Nephron (organoid): Measurements from ENCODE around the gene NFYB.
"Not testable (repeated sequence)": the region's sequence is repeated elsewhere in the genome, so short reads cannot be mapped to it uniquely, and the experiment has no call there.

Source experiments
- H3K27ac Mint-ChIP-seq, 3 experiments: 2 replicates each; pipeline ENCODE4 v1.8.0; 2020; ENCODE audit warnings: mixed read lengths in 3 of 3, mild to moderate bottlenecking in 2 of 3, moderate library complexity in 1 of 3
- H3K27me3 Mint-ChIP-seq: 2 replicates; pipeline ENCODE4 v1.8.0; 2021; ENCODE audit warnings: low read depth, mild to moderate bottlenecking, moderate library complexity, mixed read lengths
- H3K36me3 Mint-ChIP-seq: 2 replicates; pipeline ENCODE4 v1.8.0; 2020; ENCODE audit warnings: low read depth, mixed read lengths
- H3K4me1 Mint-ChIP-seq: 2 replicates; pipeline ENCODE4 v1.8.0; 2020; ENCODE audit warnings: mixed read lengths
- H3K4me3 Mint-ChIP-seq, 3 experiments: 2 replicates each; pipeline ENCODE4 v1.8.0; 2020; ENCODE audit warnings: mild to moderate bottlenecking in 3 of 3, mixed read lengths in 3 of 3, moderate library complexity in 2 of 3
- H3K9me3 Mint-ChIP-seq: 2 replicates; pipeline ENCODE4 v1.8.0; 2020; ENCODE audit warnings: mixed read lengths
- TF ChIP-seq, protein P1 (sequence below), 3 experiments: fragments of 200-600 bp; sonication (generic); IDR thresholded peaks; one replicate each; pipeline ENCODE4 v1.5.0; 2021; ENCODE audit warnings: antibody characterized with exemption in 3 of 3; ENCODE audit not compliant: unreplicated experiment in 3 of 3

The NFYB gene

GRCh38 chr12:104122298-104122697 is 15.7 kb downstream of the NFYB start:
- H3K9me3 Mint-ChIP-seq: no peaks in the 10 kb centered on the region
- no peak overlapping the region for H3K4me3 Mint-ChIP-seq
- peaks cover 61% of the 10 kb centered on the region for H3K36me3 Mint-ChIP-seq
- no peaks in the 10 kb centered on the region for H3K27me3 Mint-ChIP-seq
- peaks cover 5% of the 10 kb centered on the region for H3K4me1 Mint-ChIP-seq
- no peak overlapping the region for H3K27ac Mint-ChIP-seq
- TF ChIP-seq, protein P1, sequence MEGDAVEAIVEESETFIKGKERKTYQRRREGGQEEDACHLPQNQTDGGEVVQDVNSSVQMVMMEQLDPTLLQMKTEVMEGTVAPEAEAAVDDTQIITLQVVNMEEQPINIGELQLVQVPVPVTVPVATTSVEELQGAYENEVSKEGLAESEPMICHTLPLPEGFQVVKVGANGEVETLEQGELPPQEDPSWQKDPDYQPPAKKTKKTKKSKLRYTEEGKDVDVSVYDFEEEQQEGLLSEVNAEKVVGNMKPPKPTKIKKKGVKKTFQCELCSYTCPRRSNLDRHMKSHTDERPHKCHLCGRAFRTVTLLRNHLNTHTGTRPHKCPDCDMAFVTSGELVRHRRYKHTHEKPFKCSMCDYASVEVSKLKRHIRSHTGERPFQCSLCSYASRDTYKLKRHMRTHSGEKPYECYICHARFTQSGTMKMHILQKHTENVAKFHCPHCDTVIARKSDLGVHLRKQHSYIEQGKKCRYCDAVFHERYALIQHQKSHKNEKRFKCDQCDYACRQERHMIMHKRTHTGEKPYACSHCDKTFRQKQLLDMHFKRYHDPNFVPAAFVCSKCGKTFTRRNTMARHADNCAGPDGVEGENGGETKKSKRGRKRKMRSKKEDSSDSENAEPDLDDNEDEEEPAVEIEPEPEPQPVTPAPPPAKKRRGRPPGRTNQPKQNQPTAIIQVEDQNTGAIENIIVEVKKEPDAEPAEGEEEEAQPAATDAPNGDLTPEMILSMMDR (IDR thresholded peaks at IDR 0.05; ENCODE audit: unreplicated experiment in 3 of 3): no peak

- Mint-ChIP-seq H3K36me3 (peaks cover 51% of the 10 kb centered on the region), H3K4me3 (no peak overlapping the region), H3K9me3 (no peaks in the 10 kb centered on the region), H3K27ac (peak overlapping the region in 1 of 3 experiments; percentile 3), H3K27me3 (no peaks in the 10 kb centered on the region), H3K4me1 (peaks cover 5% of the 10 kb centered on the region)
- TF ChIP-seq, protein P1 (IDR thresholded peaks at IDR 0.05; ENCODE audit: unreplicated experiment in 3 of 3): no peak
Observed at GRCh38 chr12:104121001-104121400, 17.0 kb downstream of the NFYB start.

DNA sequence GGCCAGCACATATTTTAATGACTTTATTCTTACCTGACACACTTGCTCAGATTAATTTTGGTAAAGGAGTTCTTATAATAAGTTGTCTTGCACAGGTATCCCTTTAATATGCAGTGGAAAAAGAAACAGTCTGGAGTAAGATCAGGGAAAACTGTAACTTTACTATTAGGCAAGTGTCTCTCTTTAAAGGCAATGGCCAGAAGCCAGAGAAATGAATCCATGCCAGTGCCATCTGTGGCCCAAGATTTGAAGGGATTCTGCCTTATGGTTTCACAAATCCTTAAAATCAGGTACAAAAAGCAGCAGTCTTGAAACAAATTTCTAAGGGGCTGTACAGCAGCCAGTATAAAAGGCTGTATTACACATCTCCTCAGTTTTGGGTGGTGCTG is 22.4 kb downstream of the NFYB start:
- no peaks in the 10 kb centered on the region for H3K9me3 Mint-ChIP-seq
- H3K4me3 Mint-ChIP-seq: no peak overlapping the region
- peaks cover 22% of the 10 kb centered on the region for H3K36me3 Mint-ChIP-seq
- H3K27me3 Mint-ChIP-seq: no peaks in the 10 kb centered on the region
- TF ChIP-seq, protein P1 (IDR thresholded peaks at IDR 0.05; ENCODE audit: unreplicated experiment in 3 of 3): no peak
- H3K4me1 Mint-ChIP-seq: peaks cover 11% of the 10 kb centered on the region
- H3K27ac Mint-ChIP-seq: peak overlapping the region; percentile 32 to 93 (median 59)

- Mint-ChIP-seq H3K27ac (peak overlapping the region; percentile 59 to 93 (median 59)), H3K4me1 (peaks cover 11% of the 10 kb centered on the region), H3K36me3 (peaks cover 17% of the 10 kb centered on the region), H3K4me3 (peak overlapping the region in 1 of 3 experiments; percentile 11)
- H3K9me3 Mint-ChIP-seq, H3K27me3 Mint-ChIP-seq: not testable (repeated sequence)
Observed at GRCh38 chr12:104114834-104115586, 23.0 kb downstream of the NFYB start.

DNA sequence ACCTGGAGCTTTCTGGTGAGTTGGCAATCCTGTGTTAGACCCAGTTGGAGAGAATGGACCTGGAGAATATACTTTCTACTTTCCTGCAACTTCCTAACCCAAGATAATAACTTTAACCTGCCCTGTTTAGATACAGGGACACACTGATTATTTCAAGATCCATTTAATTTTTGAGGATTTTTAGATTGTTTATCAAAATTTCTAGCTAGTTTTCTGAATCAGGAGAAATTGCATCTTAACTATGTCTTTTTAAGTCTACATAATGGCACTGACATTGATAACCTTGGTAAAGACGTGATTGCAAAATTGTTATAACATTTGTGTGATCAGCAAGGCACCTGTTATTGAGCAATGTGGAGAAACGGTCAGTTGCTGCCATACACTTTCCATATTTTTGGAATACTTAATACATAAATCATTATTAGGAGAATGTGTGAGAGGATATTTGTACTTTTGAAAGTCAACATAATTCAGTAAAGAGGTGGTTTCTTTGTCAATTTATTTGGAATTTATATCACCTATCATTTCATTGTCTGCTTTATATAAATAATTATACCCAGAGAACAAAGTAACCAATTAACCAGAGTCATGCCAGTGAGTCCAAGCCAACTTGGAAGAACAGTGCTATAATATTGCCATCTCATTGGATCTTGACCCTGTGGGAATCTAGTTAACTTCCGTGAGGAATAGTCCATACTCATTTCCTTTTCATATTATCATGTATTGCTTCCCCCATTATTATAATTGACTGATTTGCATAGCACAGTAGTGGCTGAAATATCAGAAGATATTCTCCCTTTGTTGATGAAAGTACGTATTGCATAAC is 28.4 kb downstream of the NFYB start:
- Mint-ChIP-seq H3K4me3 (no peak overlapping the region), H3K27me3 (no peaks in the 10 kb centered on the region), H3K9me3 (no peaks in the 10 kb centered on the region), H3K4me1 (peaks cover 6% of the 10 kb centered on the region), H3K36me3 (no peaks in the 10 kb centered on the region), H3K27ac (peak overlapping the region in 1 of 3 experiments; percentile 28)
- TF ChIP-seq, protein P1 (IDR thresholded peaks at IDR 0.05; ENCODE audit: unreplicated experiment in 3 of 3): peak in 1 of 3 experiments; percentile 6

GRCh38 chr12:104108755-104109445 is 29.1 kb downstream of the NFYB start:
- Mint-ChIP-seq H3K27me3 (no peaks in the 10 kb centered on the region), H3K36me3 (no peaks in the 10 kb centered on the region), H3K4me1 (peaks cover 6% of the 10 kb centered on the region), H3K27ac (peak overlapping the region in 1 of 3 experiments; percentile 28), H3K9me3 (no peaks in the 10 kb centered on the region), H3K4me3 (no peak overlapping the region)
- TF ChIP-seq, protein P1 (IDR thresholded peaks at IDR 0.05; ENCODE audit: unreplicated experiment in 3 of 3): peak; percentile 81 to 88 (median 85)
